ENCODE measurements around the gene GARIN6.
"Not testable (repeated sequence)": the region's sequence is repeated elsewhere in the genome, so short reads cannot be mapped to it uniquely, and the experiment has no call there.

The GARIN6 gene

GRCh38 chr12:99647453-99647852 lies at the start of gene GARIN6:
GARIN6 (plus strand) TSS chr12:99647753; CDS start chr12:99648175, 422 bp downstream.
- in situ Hi-C loops (cut with MboI; ENCODE audit: low sequenced_read_pairs): no loop called here

GRCh38 chr12:99598785-99599184 lies 48.8 kb upstream of the GARIN6 start:
- in situ Hi-C loops (cut with MboI; ENCODE audit: low sequenced_read_pairs): no loop called here

GRCh38 chr12:99600388-99600787 lies 47.2 kb upstream of the GARIN6 start:
- in situ Hi-C loops (cut with MboI; ENCODE audit: low sequenced_read_pairs): no loop called here

- in situ Hi-C loops (cut with MboI; ENCODE audit: low sequenced_read_pairs): no loop called here
These were observed 37.9 kb upstream of the GARIN6 start for GRCh38 chr12:99609455-99610181.

GRCh38 chr12:99611117-99611516 lies 36.4 kb upstream of the GARIN6 start:
- in situ Hi-C loops (cut with MboI; ENCODE audit: low sequenced_read_pairs): no loop called here

- in situ Hi-C loops (cut with MboI; ENCODE audit: low sequenced_read_pairs): no loop called here
These were observed 36.0 kb upstream of the GARIN6 start for GRCh38 chr12:99611599-99611998.

GRCh38 chr12:99618657-99619056 lies 28.9 kb upstream of the GARIN6 start:
- in situ Hi-C loops (cut with MboI; ENCODE audit: low sequenced_read_pairs): no loop called here

GRCh38 chr12:99619389-99620158 lies 28.0 kb upstream of the GARIN6 start:
- in situ Hi-C loops (cut with MboI; ENCODE audit: low sequenced_read_pairs): no loop called here

- in situ Hi-C loops (cut with MboI; ENCODE audit: low sequenced_read_pairs): no loop called here
These were observed 27.4 kb upstream of the GARIN6 start for GRCh38 chr12:99620159-99620479.

- in situ Hi-C loops (cut with MboI; ENCODE audit: low sequenced_read_pairs): not testable (repeated sequence)
These were observed 23.0 kb upstream of the GARIN6 start for GRCh38 chr12:99624591-99624990.

GRCh38 chr12:99627459-99627858 lies 20.1 kb upstream of the GARIN6 start:
- in situ Hi-C loops (cut with MboI; ENCODE audit: low sequenced_read_pairs): no loop called here

- in situ Hi-C loops (cut with MboI; ENCODE audit: low sequenced_read_pairs): no loop called here
These were observed 2.9 kb upstream of the GARIN6 start for GRCh38 chr12:99644629-99645028.

- in situ Hi-C loops (cut with MboI; ENCODE audit: low sequenced_read_pairs): no loop called here
These were observed 630 bp downstream of the GARIN6 start for GRCh38 chr12:99648183-99648582.

GRCh38 chr12:99649551-99649950 lies 2.0 kb downstream of the GARIN6 start:
- in situ Hi-C loops (cut with MboI; ENCODE audit: low sequenced_read_pairs): no loop called here

- in situ Hi-C loops (cut with MboI; ENCODE audit: low sequenced_read_pairs): no loop called here
These were observed 11.3 kb downstream of the GARIN6 start for GRCh38 chr12:99658671-99659349.

GRCh38 chr12:99670635-99671034 lies 23.1 kb downstream of the GARIN6 start:
- in situ Hi-C loops (cut with MboI; ENCODE audit: low sequenced_read_pairs): no loop called here

- in situ Hi-C loops (cut with MboI; ENCODE audit: low sequenced_read_pairs): no loop called here
These were observed 32.7 kb downstream of the GARIN6 start for GRCh38 chr12:99680276-99680675.

- in situ Hi-C loops (cut with MboI; ENCODE audit: low sequenced_read_pairs): no loop called here
These were observed 38.6 kb downstream of the GARIN6 start for GRCh38 chr12:99686142-99686541.

- in situ Hi-C loops (cut with MboI; ENCODE audit: low sequenced_read_pairs): no loop called here
These were observed 47.5 kb downstream of the GARIN6 start for GRCh38 chr12:99695050-99695449.

Measured in HL-60/S4 treated with retinoic acid at 250 ng/mL for 4 days and 3 days (cell line).